GM18508 (cell line): ENCODE data around the gene UNC5CL.

Experiments used
- ATAC-seq: cut with Tn5 transposase; IDR thresholded peaks from one replicate; pipeline ENCODE4 v1.9.1; 2021; ENCODE audit warnings: moderate number of reproducible peaks; ENCODE audit not compliant: insufficient read depth, unreplicated experiment

UNC5CL gene

GRCh38 chr6:40977695-40978094 is 61.3 kb downstream of the UNC5CL start:
- ATAC-seq, result no peak

GRCh38 chr6:40977085-40977484 is 61.9 kb downstream of the UNC5CL start:
- ATAC-seq, result no peak
